H1 (cell line): Measurements from ENCODE around the gene SELENOO. TPM values are rescaled to one million over a fixed set of nuclear protein-coding genes. Genes with fewer than 3 reads are reported as not detected.

Experiments
- CTCF ChIA-PET: fragments of 300-600 bp; sonication (Branson Sonifier 250); formaldehyde crosslinking; loops from one replicate; lab custom pipeline; 2021; ENCODE audit not compliant: partially characterized antibody; lab: Charles Lee
- POLR2A ChIA-PET: fragments of 300-600 bp; sonication (Branson Sonifier 250); formaldehyde crosslinking; loops from one replicate; lab custom pipeline; 2021; ENCODE audit warnings: inconsistent platforms; ENCODE audit not compliant: partially characterized antibody; lab: Charles Lee
- DNase-seq, 2 experiments: peaks; one replicate each; pipeline versions ENCODE4 v3.0.0 to v3.0.0-alpha.2; 2010 to 2022; ENCODE audit warnings: low spot score in 2 of 2, low read depth in 1 of 2, mixed read lengths in 1 of 2
- FAIRE-seq: peaks from 2 replicates; lab custom pipeline; 2011; peaks lifted over from hg19 to GRCh38; lab: Jason Lieb, UNC
- H2AFZ ChIP-seq: 2 replicates; pipeline ENCODE4 v1.8.1; 2012; ENCODE audit warnings: low read length, inconsistent platforms
- H2AK5ac ChIP-seq: 2 replicates; pipeline ENCODE4 v1.6.1; 2013; ENCODE audit warnings: low read depth, low read length
- H2BK120ac ChIP-seq: replicated peaks from 2 replicates; pipeline ENCODE3; 2013; ENCODE audit warnings: low read depth, low read length, inconsistent platforms
- H2BK12ac ChIP-seq: 2 replicates; pipeline ENCODE4 v1.6.1; 2013; ENCODE audit warnings: low read depth, low read length
- H2BK15ac ChIP-seq: 2 replicates; pipeline ENCODE4 v1.6.1; 2013; ENCODE audit warnings: low read length
- H2BK20ac ChIP-seq: 2 replicates; pipeline ENCODE4 v1.6.1; 2013; ENCODE audit warnings: low read length
- H2BK5ac ChIP-seq: 2 replicates; pipeline ENCODE4 v1.6.1; 2013; ENCODE audit warnings: low read depth, low read length
- H3K14ac ChIP-seq: 2 replicates; pipeline ENCODE4 v1.6.1; 2013; ENCODE audit warnings: inconsistent platforms; ENCODE audit not compliant: insufficient read length
- H3K18ac ChIP-seq: 2 replicates; pipeline ENCODE4 v1.6.1; 2013; ENCODE audit warnings: low read length; ENCODE audit errors: extremely low read depth
- H3K23ac ChIP-seq: 2 replicates; pipeline ENCODE4 v1.6.1; 2013; ENCODE audit warnings: inconsistent platforms; ENCODE audit not compliant: insufficient read length
- H3K23me2 ChIP-seq: 2 replicates; pipeline ENCODE4 v1.6.1; 2013; ENCODE audit warnings: low read depth, low read length
- H3K27ac ChIP-seq: 2 replicates; pipeline ENCODE4 v1.6.1; 2011; ENCODE audit warnings: low read depth, low read length, inconsistent platforms
- H3K27me3 ChIP-seq, 4 experiments: replicated peaks in 1 of 4; 1 replicate in 1 of 4; 2 replicates in 3 of 4; pipeline versions ENCODE4 v1.6.1 to v1.8.1; 2011 to 2013; ENCODE audit warnings: low read length in 3 of 4, mild to moderate bottlenecking in 3 of 4, inconsistent platforms in 2 of 4, mixed read lengths in 2 of 4, moderate library complexity in 1 of 4; ENCODE audit not compliant: control insufficient read depth in 3 of 4, insufficient read depth in 3 of 4; ENCODE audit errors: extremely low read depth in 1 of 4
- H3K36me3 ChIP-seq, 4 experiments: 2 replicates each; pipeline versions ENCODE4 v1.6.1 to v1.8.1; 2011 to 2013; ENCODE audit warnings: mild to moderate bottlenecking in 4 of 4, low read length in 3 of 4, moderate library complexity in 2 of 4, control low read depth in 1 of 4, inconsistent platforms in 1 of 4; ENCODE audit not compliant: insufficient read depth in 4 of 4, control insufficient read depth in 2 of 4
- H3K4ac ChIP-seq: replicated peaks from 2 replicates; pipeline ENCODE3; 2013; ENCODE audit warnings: low read length, low read depth, mixed read lengths, inconsistent platforms; ENCODE audit not compliant: insufficient read length
- H3K4me1 ChIP-seq, 4 experiments: replicated peaks in 1 of 4; 1 replicate in 1 of 4; 2 replicates in 3 of 4; pipeline versions ENCODE4 v1.6.1 to v1.8.1; 2011 to 2013; ENCODE audit warnings: low read length in 3 of 4, inconsistent platforms in 2 of 4, mixed read lengths in 1 of 4; ENCODE audit not compliant: insufficient read depth in 4 of 4, control insufficient read depth in 3 of 4
- H3K4me2 ChIP-seq, 2 experiments: 2 replicates each; pipeline versions ENCODE4 v1.6.1 to v1.8.1; 2011 to 2013; ENCODE audit warnings: low read depth in 2 of 2, low read length in 2 of 2, control low read depth in 1 of 2, inconsistent platforms in 1 of 2, mild to moderate bottlenecking in 1 of 2; ENCODE audit not compliant: insufficient read depth in 1 of 2
- H3K4me3 ChIP-seq, 4 experiments: fragments of 200-600, 300-600 bp in 1 of 4; sonication (generic), shearing (Covaris generic), sonication (Bioruptor Twin) in 1 of 4; 2 replicates each; pipeline versions ENCODE4 v1.5.1 to v1.8.1; 2011 to 2016; ENCODE audit warnings: low read length in 4 of 4, low read depth in 3 of 4, control low read depth in 2 of 4, inconsistent platforms in 2 of 4, mild to moderate bottlenecking in 2 of 4, mixed read lengths in 1 of 4, moderate library complexity in 1 of 4; ENCODE audit not compliant: insufficient read depth in 2 of 4; ENCODE audit errors: extremely low read depth in 1 of 4
- H3K56ac ChIP-seq: replicated peaks from 2 replicates; pipeline ENCODE3; 2013; ENCODE audit warnings: low read depth, mild to moderate bottlenecking, mixed read lengths, low read length, inconsistent platforms; ENCODE audit not compliant: insufficient read length
- H3K79me1 ChIP-seq: 2 replicates; pipeline ENCODE4 v1.6.1; 2013; ENCODE audit warnings: low read depth, low read length, control low read depth
- H3K79me2 ChIP-seq, 2 experiments: 2 replicates each; pipeline versions ENCODE4 v1.6.1 to v1.8.1; 2012 to 2013; ENCODE audit warnings: low read length in 2 of 2, mild to moderate bottlenecking in 2 of 2, inconsistent platforms in 1 of 2; ENCODE audit not compliant: insufficient read depth in 2 of 2, control insufficient read depth in 1 of 2
- H3K9ac ChIP-seq, 4 experiments: replicated peaks in 1 of 4; 1 replicate in 1 of 4; 2 replicates in 3 of 4; pipeline versions ENCODE4 v1.6.1 to v1.8.1; 2011 to 2013; ENCODE audit warnings: low read depth in 3 of 4, low read length in 3 of 4, control low read depth in 2 of 4, mild to moderate bottlenecking in 2 of 4, moderate library complexity in 2 of 4, inconsistent platforms in 1 of 4; ENCODE audit errors: extremely low read depth in 1 of 4
- H3K9me3 ChIP-seq, 2 experiments: 2 replicates each; pipeline versions ENCODE4 v1.6.1 to v1.8.1; 2012 to 2013; ENCODE audit warnings: mild to moderate bottlenecking in 2 of 2, moderate library complexity in 2 of 2, control low read depth in 1 of 2, inconsistent platforms in 1 of 2, low read depth in 1 of 2, low read length in 1 of 2, mixed read lengths in 1 of 2; ENCODE audit not compliant: insufficient read depth in 2 of 2
- H4K20me1 ChIP-seq, 2 experiments: replicated peaks in 1 of 2; 2 replicates each; pipeline versions ENCODE3 to v1.8.1; 2011 to 2013; ENCODE audit warnings: inconsistent platforms in 2 of 2, low read length in 2 of 2, mild to moderate bottlenecking in 1 of 2; ENCODE audit not compliant: insufficient read depth in 2 of 2, control insufficient read depth in 1 of 2
- H4K5ac ChIP-seq: 2 replicates; pipeline ENCODE4 v1.6.1; 2013; ENCODE audit warnings: low read length, low read depth, mixed read lengths, inconsistent platforms; ENCODE audit not compliant: insufficient read length
- H4K8ac ChIP-seq: 2 replicates; pipeline ENCODE4 v1.8.0; 2013; ENCODE audit warnings: mild to moderate bottlenecking, moderate library complexity, low read length, inconsistent platforms; ENCODE audit not compliant: insufficient read depth; ENCODE audit errors: extremely low read depth
- H4K91ac ChIP-seq: replicated peaks from 2 replicates; pipeline ENCODE3; 2013; ENCODE audit warnings: low read length, mixed read lengths, inconsistent platforms; ENCODE audit not compliant: insufficient read length
- MAFK ChIP-seq: IDR thresholded peaks from 2 replicates; pipeline ENCODE4 v1.6.1; 2012; ENCODE audit warnings: low read depth, mild to moderate bottlenecking, improper control_type of control experiment, low read length
- SP1 ChIP-seq: IDR thresholded peaks from 2 replicates; pipeline ENCODE4 v1.6.1; 2011; ENCODE audit warnings: low read depth, low read length
- WGBS, 2 experiments: shearing (Covaris generic) in 1 of 2; methylation state at CpG; one replicate each; pipeline versions ENCODE4 v1.1.6 to v1.1.7; 2013 to 2015; ENCODE audit warnings: low lambda C conversion rate in 2 of 2, mixed read lengths in 2 of 2, inconsistent platforms in 1 of 2, low coverage in 1 of 2, missing lambda C conversion rate in 1 of 2; ENCODE audit not compliant: insufficient replicate concordance in 2 of 2, insufficient coverage in 1 of 2, insufficient read length in 1 of 2; ENCODE audit errors: extremely low coverage in 1 of 2, missing lambda C conversion rate in 1 of 2; 5-methylcytosine and 5-hydroxymethylcytosine counted together
- polyA plus RNA-seq, 7 experiments: library from polyadenylated mRNA; depleted of rRNA in 3 of 7; stranded (reverse) in 5 of 7; unstranded in 2 of 7; fragments of >200 nt in 5 of 7; fragments of 200-250 nt in 2 of 7; gene quantifications; 1 replicate in 5 of 7; 2 replicates in 1 of 7; 4 replicates in 1 of 7; pipeline versions ENCODE4 v1.2.1 to v1.2.3, GENCODE V29; 2011 to 2013; ENCODE audit warnings: missing spikeins in 2 of 7, mixed read lengths in 2 of 7
- total RNA-seq: library from RNA; stranded (reverse); fragmentation: NEBNext Ultra II Directional; extraction: Animal tissue kit (Norgen Biotek cat#: 25700); gene quantifications from 2 replicates; pipeline ENCODE4 v1.2.1, GENCODE V29; 2021

Gene SELENOO
- total and polyA plus RNA-seq, 2 of the 8 experiments (the other 6 are each of a cell fraction or from before 2014, with no cell fraction given): 18.6 to 25.1 TPM

DNA sequence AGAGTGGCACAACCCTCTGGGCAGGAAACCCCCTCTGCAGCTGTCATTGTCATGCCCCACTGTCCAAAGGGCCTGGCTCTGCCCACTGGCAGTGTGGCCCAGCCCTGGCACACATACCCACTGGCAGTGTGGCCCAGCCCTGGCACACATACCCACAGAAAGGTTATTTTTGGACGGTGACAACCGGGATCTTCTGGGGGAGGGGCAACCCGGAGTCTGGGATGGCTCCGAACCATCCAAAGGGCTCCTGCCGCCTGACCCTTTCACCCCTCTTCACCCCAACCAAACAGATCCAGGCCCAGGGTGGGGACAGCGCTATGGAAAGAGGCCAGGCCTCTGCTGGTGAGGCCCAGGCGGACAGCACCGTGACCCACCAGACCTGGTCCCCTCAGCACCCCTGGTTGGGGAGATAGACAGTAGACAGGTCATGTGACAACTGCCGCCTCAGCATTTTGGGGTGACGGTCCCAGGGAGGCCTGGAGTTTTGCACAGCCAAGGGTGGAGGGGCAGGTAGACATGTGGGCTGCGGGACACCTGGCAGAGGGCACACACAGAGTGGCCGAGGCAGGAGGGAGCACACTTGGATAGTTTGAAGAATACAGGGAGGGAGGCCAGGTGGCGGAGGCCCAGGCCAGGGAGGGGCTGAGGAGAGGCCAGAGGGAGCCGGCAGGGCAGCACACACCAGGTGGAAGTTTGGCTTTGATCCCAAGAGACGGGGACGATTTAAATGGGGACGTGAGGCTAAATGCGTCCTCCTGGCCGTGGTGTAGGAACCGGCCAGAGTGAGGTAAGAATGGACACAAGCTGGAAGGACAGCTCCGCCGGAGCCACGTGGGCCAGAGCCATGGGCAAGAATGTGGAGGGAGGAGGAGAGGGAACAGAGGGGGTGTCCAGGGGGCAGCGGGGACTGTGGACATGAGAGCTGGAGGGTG is 57.8 kb downstream of the SELENOO start:
- Histone ChIP-seq H4K5ac (no peak overlapping the region), H3K4me3 (no peak overlapping the region), H4K91ac (peak overlapping the region; percentile 40), H4K8ac (no peak overlapping the region), H4K20me1 (peaks cover 5 to 12% of the 10 kb centered on the region in 2 experiments), H3K4me1 (peaks cover 0 to 20% (median 10%) of the 10 kb centered on the region in 4 experiments; a peak in 6 of 7 replicates), H3K23me2 (peaks cover 6% of the 10 kb centered on the region; the same call in 1 of the 2 replicates), H3K9me3 (no peaks in the 10 kb centered on the region), H3K18ac (no peak overlapping the region), H3K9ac (no peak overlapping the region), H2BK20ac (no peak overlapping the region), H2AFZ (no peak overlapping the region), H3K56ac (no peak overlapping the region), H2BK5ac (no peak overlapping the region), H3K79me2 (no peaks in the 10 kb centered on the region), H3K27me3 (peaks cover 1 to 22% (median 16%) of the 10 kb centered on the region in 4 experiments; a peak in 6 of 7 replicates), H2BK15ac (no peak overlapping the region; the same call in 1 of the 2 replicates), H2BK12ac (0 out of 2 replicates have a peak overlapping the region, but pooled peaks have one; percentile 9), H2BK120ac (no peak overlapping the region), H3K4ac (no peak overlapping the region), H3K27ac (no peak overlapping the region), H3K23ac (no peak overlapping the region), H3K79me1 (no peaks in the 10 kb centered on the region), H3K14ac (no peak overlapping the region), H3K36me3 (no peaks in the 10 kb centered on the region), H3K4me2 (no peak overlapping the region), H2AK5ac (no peak overlapping the region)
- ChIA-PET POLR2A (interaction anchor here (0.8 kb wide), 1 partner anchor 8 kb away, joined by 3 read pairs; the partner anchor contains the start of gene HDAC10), CTCF (interaction anchor here (0.7 to 1.0 kb wide), 2 partner anchors 15 to 18 kb away, joined by 3 to 4 read pairs; no protein-coding TSS in a partner anchor)
- WGBS, 2 experiments: 95% methylated on average over 22 of the region's 24 CpGs; no CpG with 5 or more reads in 1 of the 2 experiments
- TF ChIP-seq SP1: no peak
- peak; percentile 49; the same call in 1 of the 2 replicates for TF ChIP-seq MAFK
- no peak for FAIRE-seq
- DNase-seq: no peak
